Measurements from ENCODE around the gene KANK3.

GRCh38 chr19:8329996-8330395, 13.1 kb downstream of the KANK3 start:
- TF ChIP-seq CTCF (IDR thresholded peaks at IDR 0.05 in 2 of 3, conservative IDR thresholded peaks at IDR 0.05 in 1 of 3; ENCODE audit: control insufficient read depth in 2 of 3, extremely low read depth in 1 of 3, insufficient read depth in 1 of 3, low read depth in 3 of 3, low read length in 3 of 3) (no peak), EZH2 (IDR thresholded peaks at IDR 0.05; ENCODE audit: borderline replicate concordance, control insufficient read depth, low read depth, low read length) (no peak)

All from GM12878 (cell line).